Measurements from ENCODE around the gene RCC1. TPM values are rescaled to one million over a fixed set of nuclear protein-coding genes. Genes with fewer than 3 reads are reported as not detected.

RCC1 gene
- total RNA-seq, 1 experiment from 2014 or later: 103 TPM

- DNase-seq (ENCODE audit: low spot score) (no peak), ATAC-seq (no peak)
- ChIA-PET POLR2A (interaction anchor here (1.2 kb wide), 1 partner anchor 37 kb away, joined by 5 read pairs; no protein-coding TSS in a partner anchor), CTCF (interaction anchor here (2.1 kb wide), 1 partner anchor 57 kb away, joined by 6 read pairs; no protein-coding TSS in a partner anchor)
- Mint-ChIP-seq H3K9me3 (no peaks in the 10 kb centered on the region), H3K4me1 (no peaks in the 10 kb centered on the region), H3K27ac (no peak overlapping the region), H3K36me3 (no peaks in the 10 kb centered on the region), H3K4me3 (no peak overlapping the region), H3K27me3 (ENCODE audit: low read depth) (no peaks in the 10 kb centered on the region; the same call in 1 of the 2 replicates)
- no peak for TF ChIP-seq AR (CRISPR knock-in tag; IDR thresholded peaks at IDR 0.05)
- TF ChIP-seq NFE2L1 (CRISPR knock-in tag; IDR thresholded peaks at IDR 0.05): no peak
- TF ChIP-seq GABPB1 (CRISPR knock-in tag; IDR thresholded peaks at IDR 0.05): no peak
- no peak for TF ChIP-seq FOXK1 (CRISPR knock-in tag; IDR thresholded peaks at IDR 0.05)
- no peak for TF ChIP-seq CREB1 (CRISPR knock-in tag; IDR thresholded peaks at IDR 0.05)
- no peak for TF ChIP-seq KAT7 (CRISPR knock-in tag; IDR thresholded peaks at IDR 0.05; ENCODE audit: borderline replicate concordance)
- no peak for TF ChIP-seq HMGA2 (CRISPR knock-in tag; IDR thresholded peaks at IDR 0.05)
- no peak for TF ChIP-seq TEAD1 (CRISPR knock-in tag; IDR thresholded peaks at IDR 0.05)
- TF ChIP-seq ZSCAN18 (CRISPR knock-in tag; IDR thresholded peaks at IDR 0.05): no peak
Observed at GRCh38 chr1:28545246-28545628, 39.4 kb downstream of the RCC1 start.

- H3K27me3 Mint-ChIP-seq (ENCODE audit: low read depth): no peaks in the 10 kb centered on the region; the same call in 1 of the 2 replicates
- POLR2A ChIA-PET: no interaction called here
- no peak for ATAC-seq
- H3K27ac Mint-ChIP-seq: no peak overlapping the region
- CTCF ChIA-PET: no interaction called here
- no peak overlapping the region for H3K4me3 Mint-ChIP-seq
- no peaks in the 10 kb centered on the region for H3K36me3 Mint-ChIP-seq
- 0 out of 2 replicates have a peak, but pooled peaks cover 3% of the 10 kb centered on the region for H3K4me1 Mint-ChIP-seq
- H3K9me3 Mint-ChIP-seq: no peaks in the 10 kb centered on the region
- no peak for DNase-seq (ENCODE audit: low spot score)
- TF ChIP-seq ZNF263 (CRISPR knock-in tag; IDR thresholded peaks at IDR 0.05; ENCODE audit: low read depth) (no peak), ZBTB21 (CRISPR knock-in tag; IDR thresholded peaks at IDR 0.05; ENCODE audit: borderline replicate concordance) (no peak), STAT6 (CRISPR knock-in tag; conservative IDR thresholded peaks at IDR 0.05; ENCODE audit: low read depth) (no peak), NFYB (CRISPR knock-in tag; conservative IDR thresholded peaks at IDR 0.05; ENCODE audit: low read depth) (no peak), ZBTB43 (CRISPR knock-in tag; IDR thresholded peaks at IDR 0.05) (no peak), ZNF317 (CRISPR knock-in tag; IDR thresholded peaks at IDR 0.05; ENCODE audit: borderline replicate concordance, low read depth) (no peak), CBFB (CRISPR knock-in tag; IDR thresholded peaks at IDR 0.05; ENCODE audit: low read depth) (no peak), CTCF (IDR thresholded peaks at IDR 0.05) (no peak), ZNF232 (CRISPR knock-in tag; IDR thresholded peaks at IDR 0.05) (no peak), ARID4B (CRISPR knock-in tag; IDR thresholded peaks at IDR 0.05; ENCODE audit: borderline replicate concordance) (no peak), JUN (CRISPR knock-in tag; IDR thresholded peaks at IDR 0.05) (no peak)
Observed at GRCh38 chr1:28548318-28548717, 42.5 kb downstream of the RCC1 start.
